ENCODE measurements around the gene MAD1L1. TPM values are rescaled to one million over a fixed set of nuclear protein-coding genes. Genes with fewer than 3 reads are reported as not detected.

MAD1L1 gene
- total RNA-seq, 2 donors from 2014 or later: 81.3 to 115 TPM

DNA sequence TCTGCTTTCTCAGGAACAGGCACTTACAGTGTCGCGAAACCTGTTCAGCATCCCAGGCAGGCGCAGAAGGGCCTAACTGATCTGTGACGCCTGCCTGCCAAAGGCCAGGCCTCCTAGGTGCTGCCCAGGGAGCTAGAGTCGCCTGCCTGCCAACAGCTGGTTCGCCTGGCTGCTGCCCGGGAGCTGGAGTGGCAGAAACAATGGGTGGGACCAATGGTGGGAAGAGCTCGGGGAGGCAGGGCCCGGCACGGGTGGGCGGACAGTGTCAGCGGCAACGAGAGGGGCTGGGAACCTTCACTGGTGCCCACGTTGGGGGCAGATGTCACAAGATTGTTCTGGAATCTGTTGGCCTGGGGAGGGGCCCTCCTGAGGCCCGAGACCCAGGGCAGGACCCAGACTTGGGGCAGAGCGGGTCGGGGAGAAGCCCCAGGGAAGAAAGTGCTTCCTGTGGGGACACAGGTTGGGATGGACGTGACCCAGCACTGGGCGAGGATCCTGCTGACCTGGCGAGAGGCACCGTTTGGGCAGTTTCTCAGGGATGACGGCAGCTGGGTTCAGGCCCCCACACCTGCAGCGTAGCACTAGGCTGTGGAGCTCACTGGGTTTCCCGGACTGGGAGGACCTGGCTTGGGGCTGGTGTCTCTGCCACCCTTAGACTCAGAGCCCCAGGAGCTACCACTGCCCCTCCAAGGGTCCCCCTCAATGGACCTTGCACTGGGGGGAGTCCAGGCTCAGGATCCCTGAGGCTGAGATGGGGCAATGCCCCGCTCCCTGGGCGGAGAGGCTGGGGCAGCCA lies 380.8 kb downstream of the MAD1L1 start:
- Mint-ChIP-seq H3K4me1 (peaks cover 12% of the 10 kb centered on the region), H3K4me3 (no peak overlapping the region), H3K36me3 (ENCODE audit: low read depth) (no peaks in the 10 kb centered on the region), H3K27me3 (no peaks in the 10 kb centered on the region), H3K27ac (no peak overlapping the region)
- ATAC-seq (no peak), DNase-seq (peak in 1 of 3 donors; percentile 6)
- no peaks in the 10 kb centered on the region for H3K9me3 ChIP-seq (ENCODE audit: control insufficient read depth, low read length, poor library complexity, severe bottlenecking)

DNA sequence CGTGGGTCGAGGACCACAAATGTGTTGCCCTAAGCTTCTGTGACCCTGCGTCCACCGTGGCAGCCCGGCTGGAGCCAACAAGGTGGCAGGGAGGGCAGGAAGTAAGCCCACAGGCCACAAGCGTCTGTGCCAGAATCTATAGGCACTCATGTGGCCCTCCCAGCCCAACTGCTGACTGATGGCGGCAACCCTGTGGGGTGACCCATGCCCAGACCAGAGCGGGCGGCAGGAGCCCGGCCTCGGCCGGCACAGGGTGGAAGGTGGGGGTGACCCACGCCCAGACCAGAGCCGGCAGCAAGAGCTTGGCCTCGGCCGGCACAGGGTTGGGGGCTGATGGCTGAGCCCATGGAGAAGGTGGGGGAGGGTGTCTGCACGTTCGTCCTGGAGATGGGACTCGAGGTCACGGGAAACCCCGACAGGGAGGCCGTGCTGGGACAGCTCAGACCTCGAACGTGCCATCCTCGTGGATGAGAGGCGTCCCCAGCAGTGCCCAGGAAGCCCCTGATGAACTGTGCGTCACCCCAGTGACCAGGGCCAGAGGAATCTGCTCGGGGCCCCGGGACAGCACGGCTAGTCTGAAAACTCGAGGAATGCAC lies 381.7 kb downstream of the MAD1L1 start:
- Mint-ChIP-seq H3K4me1 (peaks cover 12% of the 10 kb centered on the region), H3K4me3 (no peak overlapping the region), H3K27ac (no peak overlapping the region), H3K27me3 (no peaks in the 10 kb centered on the region), H3K36me3 (ENCODE audit: low read depth) (peaks cover 2% of the 10 kb centered on the region)
- H3K9me3 ChIP-seq (ENCODE audit: control insufficient read depth, low read length, poor library complexity, severe bottlenecking): no peaks in the 10 kb centered on the region
- peak in 1 of 3 donors; percentile 7 for DNase-seq
- no peak for ATAC-seq

DNA sequence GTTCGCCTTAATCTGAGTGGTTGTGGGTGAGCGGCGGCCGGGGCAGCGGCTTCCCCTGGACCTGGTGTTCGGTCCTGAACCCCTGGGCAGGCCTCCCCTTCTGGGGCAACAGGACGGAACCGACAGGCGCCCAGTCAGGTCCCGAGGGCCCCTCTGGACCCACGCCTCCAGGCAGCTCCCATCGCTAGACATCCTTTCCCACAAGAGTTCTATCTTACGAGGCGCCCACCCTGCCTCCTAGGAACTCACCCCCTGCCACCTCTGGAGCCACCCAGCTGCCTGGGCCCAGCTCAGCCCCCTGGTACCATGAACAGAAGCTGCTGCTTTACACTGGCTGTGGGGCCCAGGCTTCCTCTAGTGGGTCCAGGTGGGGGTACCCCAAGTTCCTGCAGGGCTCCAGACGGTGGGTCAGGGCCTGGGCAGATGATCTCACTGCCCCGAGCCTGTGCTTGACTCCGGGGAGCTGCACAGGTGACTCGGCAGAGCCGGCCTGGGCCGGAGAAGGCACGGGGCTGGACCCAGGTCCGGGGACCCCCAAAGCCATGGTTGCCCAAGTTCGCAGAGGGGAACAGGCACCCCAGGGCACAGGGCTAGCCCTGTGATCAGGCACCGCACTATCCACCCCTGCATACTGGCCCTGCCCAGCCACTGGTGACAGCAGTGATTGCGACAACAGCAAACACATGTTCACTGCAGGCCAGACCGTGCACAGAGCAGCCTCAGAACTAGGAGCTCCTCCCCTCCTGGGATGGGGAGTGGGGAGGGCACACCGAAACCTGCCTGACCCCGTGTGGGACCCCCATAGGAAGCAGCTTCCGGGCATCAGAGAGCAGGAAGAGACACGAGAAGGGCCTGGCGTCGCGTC lies 382.4 kb downstream of the MAD1L1 start:
- DNase-seq: peak in 1 of 3 donors; percentile 7
- H3K36me3 Mint-ChIP-seq (ENCODE audit: low read depth): peaks cover 2% of the 10 kb centered on the region
- H3K4me3 Mint-ChIP-seq: no peak overlapping the region
- H3K4me1 Mint-ChIP-seq: peaks cover 10% of the 10 kb centered on the region
- H3K27ac Mint-ChIP-seq: no peak overlapping the region
- no peaks in the 10 kb centered on the region for H3K9me3 ChIP-seq (ENCODE audit: control insufficient read depth, low read length, poor library complexity, severe bottlenecking)
- no peaks in the 10 kb centered on the region for H3K27me3 Mint-ChIP-seq
- ATAC-seq: no peak

DNA sequence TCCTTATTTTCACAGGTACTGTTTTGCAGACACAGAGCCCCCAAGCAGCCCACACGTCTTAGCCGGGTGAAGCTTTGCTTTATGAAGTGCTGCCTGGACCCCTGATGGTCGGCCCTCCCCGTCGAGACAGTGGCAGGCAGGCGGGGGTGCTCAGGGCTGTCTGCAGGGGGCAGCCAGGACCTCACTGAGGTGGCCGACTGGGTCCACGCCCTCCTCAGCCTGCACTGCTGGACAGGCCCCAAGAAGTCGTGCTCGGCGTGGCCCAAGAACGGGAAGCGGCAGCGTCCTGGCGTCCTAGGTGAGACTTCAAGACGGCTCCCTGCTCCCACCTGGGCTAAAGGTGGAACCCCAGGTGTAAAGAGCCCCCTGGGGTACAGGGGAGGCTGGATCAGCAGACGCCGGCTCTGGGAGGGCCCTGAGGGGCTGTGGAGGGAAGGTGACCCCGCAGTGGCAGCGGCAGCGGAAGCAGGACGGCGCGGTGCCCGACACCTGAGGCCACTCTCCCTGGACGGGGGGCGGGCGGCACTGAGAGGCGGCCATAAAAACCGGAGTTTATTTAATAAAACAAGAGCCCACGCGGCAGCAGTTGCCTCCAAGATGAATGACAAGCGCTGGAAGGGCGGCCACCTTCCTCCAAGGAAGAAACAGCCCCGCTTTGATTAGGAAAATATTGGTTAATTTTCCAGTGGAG lies 383.2 kb downstream of the MAD1L1 start:
- no peaks in the 10 kb centered on the region for H3K27me3 Mint-ChIP-seq
- no peak overlapping the region for H3K4me3 Mint-ChIP-seq
- H3K4me1 Mint-ChIP-seq: peaks cover 10% of the 10 kb centered on the region
- H3K36me3 Mint-ChIP-seq (ENCODE audit: low read depth): peaks cover 2% of the 10 kb centered on the region
- H3K27ac Mint-ChIP-seq: no peak overlapping the region
- H3K9me3 ChIP-seq (ENCODE audit: control insufficient read depth, low read length, poor library complexity, severe bottlenecking): no peaks in the 10 kb centered on the region
- DNase-seq (peak in 1 of 3 donors; percentile 5), ATAC-seq (no peak)

DNA sequence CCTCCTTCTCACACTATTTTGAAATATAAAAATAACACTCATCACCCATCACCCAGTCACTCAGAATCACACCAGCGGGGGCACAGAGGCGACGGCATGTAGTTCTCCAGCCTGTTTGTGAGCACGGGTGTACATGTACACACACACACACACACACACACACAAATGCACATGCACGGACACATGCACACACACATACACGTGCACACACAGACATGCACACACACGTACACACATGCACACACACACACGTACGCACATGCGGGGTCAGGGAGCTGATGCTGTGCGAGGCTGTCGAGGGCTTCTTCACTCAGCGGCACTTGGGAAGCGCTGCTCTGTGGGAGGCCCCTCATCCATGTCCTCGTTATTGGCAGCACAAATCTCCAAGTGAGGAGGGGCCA lies 383.8 kb downstream of the MAD1L1 start:
- no peak for ATAC-seq
- DNase-seq: peak in 1 of 3 donors; percentile 4
- Mint-ChIP-seq H3K27me3 (no peaks in the 10 kb centered on the region), H3K4me1 (peaks cover 7% of the 10 kb centered on the region), H3K36me3 (ENCODE audit: low read depth) (peaks cover 2% of the 10 kb centered on the region), H3K4me3 (no peak overlapping the region), H3K27ac (no peak overlapping the region)
- no peaks in the 10 kb centered on the region for H3K9me3 ChIP-seq (ENCODE audit: control insufficient read depth, low read length, poor library complexity, severe bottlenecking)

DNA sequence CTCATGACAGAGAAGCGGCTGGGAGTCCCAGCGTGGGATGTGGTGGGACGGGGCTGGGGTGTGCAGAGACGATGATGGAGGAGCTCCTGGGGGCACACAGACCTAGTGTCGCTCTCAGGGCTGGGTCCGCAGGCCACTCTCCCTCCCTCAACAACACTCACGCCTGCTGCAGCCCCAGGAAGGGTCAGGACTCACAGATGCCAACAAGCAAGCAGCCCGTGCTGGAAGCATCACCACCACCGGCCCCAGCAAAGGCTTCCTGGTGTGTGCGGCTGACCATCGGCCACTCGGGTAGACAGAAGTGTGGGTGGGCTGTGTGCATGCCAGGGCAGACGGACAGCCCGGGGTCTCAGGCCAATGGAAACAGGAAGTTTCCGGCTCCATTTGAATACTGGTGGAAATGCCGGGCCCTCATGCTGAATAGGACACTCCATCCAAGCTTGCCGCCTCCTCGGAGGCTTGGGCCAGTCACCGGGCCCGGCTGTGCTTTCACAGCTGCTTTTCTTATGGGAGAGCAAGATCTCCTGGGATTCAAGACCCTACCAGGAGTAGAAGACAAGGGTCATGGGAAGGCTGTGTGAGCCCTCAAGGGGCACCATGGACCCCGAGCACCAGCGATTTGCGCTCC lies 384.6 kb downstream of the MAD1L1 start:
- peak in 1 of 3 donors; percentile 1 for DNase-seq
- Mint-ChIP-seq H3K36me3 (ENCODE audit: low read depth) (peaks cover 2% of the 10 kb centered on the region), H3K27me3 (no peaks in the 10 kb centered on the region), H3K4me3 (no peak overlapping the region), H3K27ac (no peak overlapping the region), H3K4me1 (peaks cover 10% of the 10 kb centered on the region)
- H3K9me3 ChIP-seq (ENCODE audit: control insufficient read depth, low read length, poor library complexity, severe bottlenecking): no peaks in the 10 kb centered on the region
- ATAC-seq: no peak

DNA sequence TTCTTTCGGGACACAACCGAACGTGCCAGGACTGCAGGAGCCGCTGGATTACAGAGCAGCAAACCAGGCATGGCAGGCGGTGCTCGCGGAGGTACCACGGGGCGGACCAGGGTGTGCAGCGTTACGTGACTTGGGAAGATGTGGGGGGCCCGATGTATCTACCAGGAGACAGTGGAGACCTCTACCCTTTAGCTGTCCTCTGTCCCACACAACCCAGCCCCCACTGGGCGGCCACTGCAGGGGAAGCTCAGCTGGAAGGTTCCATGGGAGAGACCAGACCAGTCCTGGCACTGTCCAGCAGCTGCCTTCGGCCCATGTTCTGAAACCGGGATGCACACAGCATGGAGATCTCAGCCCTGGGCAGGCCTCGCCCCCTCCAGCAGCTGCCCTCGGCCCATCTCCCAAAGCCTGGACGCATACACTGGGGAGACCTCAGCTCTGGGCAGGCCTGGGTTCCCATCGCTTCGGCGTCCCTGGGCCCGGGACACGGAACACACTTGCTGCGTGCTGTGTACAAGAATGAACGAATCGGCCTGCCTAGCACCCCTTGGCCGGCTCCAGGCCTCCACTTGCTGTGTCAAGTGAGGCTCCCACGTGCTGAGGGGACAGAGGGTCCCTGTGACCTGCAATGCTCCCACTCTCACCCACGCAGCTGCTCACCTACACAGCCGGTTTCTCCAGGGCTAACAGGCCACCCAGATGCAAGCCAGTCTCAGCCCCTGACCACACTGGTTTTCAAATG lies 385.3 kb downstream of the MAD1L1 start:
- ATAC-seq: no peak

DNA sequence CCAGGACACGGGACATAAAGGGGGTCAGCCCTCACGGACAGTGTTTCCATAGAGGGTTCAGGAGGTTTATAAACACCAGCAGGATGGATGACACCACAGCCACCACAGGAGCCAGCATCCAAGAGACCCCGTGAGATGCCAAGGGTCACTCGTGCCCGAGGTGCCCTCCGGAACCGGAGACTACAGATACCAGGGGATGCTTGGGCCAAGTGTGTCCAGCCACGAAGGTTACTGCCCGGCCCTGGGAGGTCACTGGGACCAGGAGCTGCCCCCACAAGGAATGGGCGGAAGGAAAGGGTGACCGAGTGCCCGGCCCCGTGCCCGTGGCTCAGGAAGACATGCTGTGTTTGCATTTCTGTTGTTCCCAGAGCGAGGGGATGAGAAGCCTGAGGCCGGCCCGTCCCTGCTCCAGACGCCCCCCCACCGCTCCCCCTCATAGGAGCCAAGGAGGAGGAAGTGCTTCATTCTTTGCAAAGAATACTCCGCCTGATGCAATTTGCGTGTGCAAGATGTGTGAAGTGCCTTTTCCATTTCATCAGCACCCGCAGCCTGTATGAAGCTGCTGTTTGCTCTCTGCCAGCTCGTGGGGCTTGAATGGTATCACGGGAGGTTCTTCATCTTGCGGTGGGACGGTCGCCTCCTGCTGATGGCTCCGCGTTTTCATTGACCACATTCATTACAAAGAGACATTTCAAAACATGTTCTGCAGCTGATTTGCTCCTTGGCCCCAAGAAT lies 386.2 kb downstream of the MAD1L1 start:
- no peak for ATAC-seq
- Mint-ChIP-seq H3K4me3 (no peak overlapping the region), H3K36me3 (ENCODE audit: low read depth) (peaks cover 2% of the 10 kb centered on the region), H3K27ac (no peak overlapping the region), H3K4me1 (peaks cover 8% of the 10 kb centered on the region), H3K27me3 (no peaks in the 10 kb centered on the region)
- no peaks in the 10 kb centered on the region for H3K9me3 ChIP-seq (ENCODE audit: control insufficient read depth, low read length, poor library complexity, severe bottlenecking)
- peak in 1 of 3 donors; percentile 8 for DNase-seq

More for the DNA sequence above, 385.3 kb downstream of the MAD1L1 start:
- H3K4me1 Mint-ChIP-seq: peaks cover 10% of the 10 kb centered on the region
- peak in 1 of 3 donors; percentile 7 for DNase-seq
- H3K27me3 Mint-ChIP-seq: no peaks in the 10 kb centered on the region
- H3K36me3 Mint-ChIP-seq (ENCODE audit: low read depth): peaks cover 2% of the 10 kb centered on the region
- no peaks in the 10 kb centered on the region for H3K9me3 ChIP-seq (ENCODE audit: control insufficient read depth, low read length, poor library complexity, severe bottlenecking)
- no peak overlapping the region for H3K4me3 Mint-ChIP-seq
- no peak overlapping the region for H3K27ac Mint-ChIP-seq

DNA sequence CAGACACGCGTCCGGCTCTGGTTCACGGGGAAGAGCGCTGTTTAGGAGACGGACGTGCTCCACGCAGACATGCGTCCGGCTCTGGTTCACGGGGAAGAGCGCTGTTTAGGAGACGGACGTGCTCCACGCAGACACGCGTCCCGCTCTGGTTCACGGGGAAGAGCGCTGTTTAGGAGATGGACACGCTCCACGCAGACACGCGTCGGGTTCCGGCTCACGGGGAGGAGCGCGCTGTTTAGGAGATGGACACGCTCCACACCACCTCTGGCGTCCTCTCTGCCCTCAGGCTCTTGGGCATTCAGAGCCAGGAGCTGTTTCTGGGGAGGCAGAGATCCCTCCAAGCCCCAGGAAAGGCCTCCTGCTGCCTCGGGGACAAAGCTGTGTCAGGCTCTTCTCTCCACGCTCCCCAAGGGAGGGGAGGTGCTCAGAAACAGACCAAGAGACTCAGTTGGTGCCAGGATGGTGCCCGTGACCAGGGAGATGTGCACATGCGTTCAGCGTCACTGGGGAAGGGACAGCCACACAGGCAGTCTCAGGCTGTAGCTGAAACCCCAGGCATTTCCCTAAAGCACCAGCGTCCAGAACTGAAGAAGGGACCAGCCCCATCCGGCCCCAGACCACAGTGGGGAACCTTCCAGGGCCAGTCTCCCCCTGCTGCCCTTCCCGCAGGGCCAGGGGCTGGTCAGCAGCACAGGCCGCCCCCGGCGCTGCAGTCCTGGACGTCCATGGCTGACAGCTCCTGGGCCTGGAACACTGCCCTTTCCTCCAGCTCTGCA lies 387.0 kb downstream of the MAD1L1 start:
- DNase-seq (no peak), ATAC-seq (no peak)
- Mint-ChIP-seq H3K4me3 (no peak overlapping the region), H3K36me3 (ENCODE audit: low read depth) (peaks cover 2% of the 10 kb centered on the region), H3K4me1 (peaks cover 8% of the 10 kb centered on the region), H3K27me3 (no peaks in the 10 kb centered on the region), H3K27ac (no peak overlapping the region)
- H3K9me3 ChIP-seq (ENCODE audit: control insufficient read depth, low read length, poor library complexity, severe bottlenecking): no peaks in the 10 kb centered on the region

DNA sequence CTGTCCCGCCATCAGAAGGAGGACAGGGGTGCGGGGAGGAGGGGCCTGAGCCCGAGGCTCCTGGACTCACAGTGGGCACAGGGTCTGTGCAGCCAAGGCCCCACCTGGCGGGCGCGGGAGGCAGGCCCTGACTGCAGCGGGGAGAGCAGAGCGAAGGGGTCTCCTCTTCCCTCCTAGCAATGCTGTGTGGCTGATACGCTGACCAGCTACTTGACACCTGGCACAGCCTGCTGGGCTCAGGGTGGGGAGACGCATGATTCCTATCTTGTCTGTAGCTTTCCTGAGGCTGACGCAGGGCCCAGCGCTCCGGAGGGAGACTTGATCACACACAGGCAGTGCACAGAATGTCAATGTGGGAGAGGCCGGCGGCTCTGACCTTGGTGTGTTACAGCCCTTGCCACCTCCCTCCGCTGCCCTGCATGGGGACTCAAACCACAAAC lies 387.8 kb downstream of the MAD1L1 start:
- ATAC-seq (no peak), DNase-seq (no peak)
- Mint-ChIP-seq H3K4me3 (no peak overlapping the region), H3K4me1 (peaks cover 8% of the 10 kb centered on the region), H3K27ac (no peak overlapping the region), H3K36me3 (ENCODE audit: low read depth) (peaks cover 2% of the 10 kb centered on the region), H3K27me3 (no peaks in the 10 kb centered on the region)
- H3K9me3 ChIP-seq (ENCODE audit: control insufficient read depth, low read length, poor library complexity, severe bottlenecking): no peaks in the 10 kb centered on the region

Data from T-helper 17 cell (primary cell).